GM18870 (cell line): ENCODE results near the gene DNAJC5.
"Not testable (repeated sequence)": the region's sequence is repeated elsewhere in the genome, so short reads cannot be mapped to it uniquely, and the experiment has no call there.

Source experiments
- ATAC-seq: cut with Tn5 transposase; IDR thresholded peaks from one replicate; pipeline ENCODE4 v1.9.1; 2021; ENCODE audit warnings: moderate library complexity; ENCODE audit not compliant: unreplicated experiment

DNAJC5 gene

GRCh38 chr20:63952769-63953168, 57.8 kb downstream of the DNAJC5 start:
- ATAC-seq: no peak

GRCh38 chr20:63953764-63954429, 59.0 kb downstream of the DNAJC5 start:
- ATAC-seq: no peak

- ATAC-seq: no peak
Measured at GRCh38 chr20:63955281-63955826, 60.4 kb downstream of the DNAJC5 start.

GRCh38 chr20:63955827-63956663, 61.1 kb downstream of the DNAJC5 start, which contains the start of gene UCKL1:
Gene UCKL1, minus strand, starts transcription at chr20:63956416. Its CDS starts 44 bp downstream, at chr20:63956372.
- ATAC-seq: peak; percentile 45

- peak; percentile 24 for ATAC-seq
Measured at GRCh38 chr20:63956664-63957003, 61.7 kb downstream of the DNAJC5 start.

- ATAC-seq: peak; percentile 6
Measured at GRCh38 chr20:63957004-63957689, 62.2 kb downstream of the DNAJC5 start.

- ATAC-seq: no peak
Measured at GRCh38 chr20:63957690-63958441, 62.9 kb downstream of the DNAJC5 start.

GRCh38 chr20:63958471-63958870, 63.5 kb downstream of the DNAJC5 start:
- no peak for ATAC-seq

- ATAC-seq: no peak
Measured at GRCh38 chr20:63958964-63959698, 64.2 kb downstream of the DNAJC5 start.

GRCh38 chr20:63959699-63960075, 64.8 kb downstream of the DNAJC5 start:
- no peak for ATAC-seq

GRCh38 chr20:63960654-63961621, 66.0 kb downstream of the DNAJC5 start:
- ATAC-seq: not testable (repeated sequence)

GRCh38 chr20:63961664-63962425, 66.9 kb downstream of the DNAJC5 start:
- ATAC-seq: no peak

GRCh38 chr20:63962426-63963347, 67.8 kb downstream of the DNAJC5 start:
- ATAC-seq: no peak

GRCh38 chr20:63963348-63963741, 68.4 kb downstream of the DNAJC5 start:
- no peak for ATAC-seq

- ATAC-seq: no peak
Measured at GRCh38 chr20:63963784-63964301, 68.9 kb downstream of the DNAJC5 start.

GRCh38 chr20:63964412-63964811, 69.5 kb downstream of the DNAJC5 start:
- ATAC-seq: no peak
